GM20431 (cell line): Measurements from ENCODE around the gene ZNF595.
"Not testable (repeated sequence)": the region's sequence is repeated elsewhere in the genome, so short reads cannot be mapped to it uniquely, and the experiment has no call there.

Experiments used
- in situ Hi-C: fragments of 300-500 bp; cut with MseI, MboI; formaldehyde crosslinking; loops from one replicate; pipeline ENCODE4 v1.15.0; 2020; ENCODE audit warnings: low sequenced_read_pairs; ENCODE audit not compliant: unreplicated experiment

The ZNF595 gene

GRCh38 chr4:71830-72229, 18.7 kb downstream of the ZNF595 start:
- in situ Hi-C loops: no loop called here

GRCh38 chr4:85951-86350, 32.8 kb downstream of the ZNF595 start:
- in situ Hi-C loops: no loop called here

DNA sequence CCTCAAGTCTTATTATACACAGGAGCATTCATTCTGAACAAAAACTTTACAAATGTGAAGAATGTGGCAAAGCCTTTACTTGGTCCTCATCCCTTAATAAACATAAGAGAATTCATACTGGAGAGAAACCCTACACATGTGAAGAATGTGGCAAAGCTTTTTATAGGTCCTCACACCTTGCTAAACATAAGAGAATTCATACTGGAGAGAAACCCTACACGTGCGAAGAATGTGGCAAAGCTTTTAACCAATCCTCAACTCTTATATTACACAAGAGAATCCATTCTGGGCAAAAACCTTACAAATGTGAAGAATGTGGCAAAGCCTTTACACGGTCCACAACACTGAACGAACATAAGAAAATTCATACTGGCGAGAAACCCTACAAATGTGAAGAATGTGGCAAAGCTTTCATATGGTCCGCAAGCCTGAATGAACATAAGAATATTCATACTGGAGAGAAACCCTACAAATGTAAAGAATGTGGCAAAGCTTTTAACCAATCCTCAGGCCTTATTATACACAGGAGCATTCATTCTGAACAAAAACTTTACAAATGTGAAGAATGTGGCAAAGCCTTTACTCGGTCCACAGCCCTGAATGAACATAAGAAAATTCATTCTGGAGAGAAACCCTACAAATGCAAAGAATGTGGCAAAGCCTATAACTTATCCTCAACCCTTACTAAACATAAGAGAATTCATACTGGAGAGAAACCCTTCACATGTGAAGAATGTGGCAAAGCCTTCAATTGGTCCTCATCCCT, 33.6 kb downstream of the ZNF595 start:
- in situ Hi-C loops: not testable (repeated sequence)

- in situ Hi-C loops: no loop called here
These were observed 45.3 kb downstream of the ZNF595 start for GRCh38 chr4:98386-98785.

DNA sequence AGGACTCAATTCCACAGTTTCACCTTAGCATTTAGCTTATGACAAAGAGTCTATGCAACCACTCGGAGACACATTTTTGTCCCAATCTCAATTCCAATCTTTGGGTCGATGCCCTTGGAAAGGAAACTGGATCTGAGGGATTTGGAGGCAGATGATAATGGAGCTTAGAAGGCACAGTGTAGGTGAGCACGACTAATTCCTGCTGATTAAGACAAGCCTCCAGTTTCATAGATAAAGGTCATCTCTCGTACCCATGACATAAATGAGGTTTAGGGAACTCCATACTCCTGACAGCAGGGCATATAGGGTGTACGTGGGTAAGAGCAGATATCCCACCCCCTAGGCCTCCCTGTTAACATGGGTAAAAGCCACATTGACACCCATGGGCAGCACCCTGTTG, 46.7 kb downstream of the ZNF595 start:
- in situ Hi-C loops: no loop called here

GRCh38 chr4:107083-107443, 53.9 kb downstream of the ZNF595 start:
- in situ Hi-C loops: no loop called here

- in situ Hi-C loops: no loop called here
These were observed 54.6 kb downstream of the ZNF595 start for GRCh38 chr4:107444-108429.

GRCh38 chr4:112771-113170, 59.6 kb downstream of the ZNF595 start:
- in situ Hi-C loops: no loop called here

DNA sequence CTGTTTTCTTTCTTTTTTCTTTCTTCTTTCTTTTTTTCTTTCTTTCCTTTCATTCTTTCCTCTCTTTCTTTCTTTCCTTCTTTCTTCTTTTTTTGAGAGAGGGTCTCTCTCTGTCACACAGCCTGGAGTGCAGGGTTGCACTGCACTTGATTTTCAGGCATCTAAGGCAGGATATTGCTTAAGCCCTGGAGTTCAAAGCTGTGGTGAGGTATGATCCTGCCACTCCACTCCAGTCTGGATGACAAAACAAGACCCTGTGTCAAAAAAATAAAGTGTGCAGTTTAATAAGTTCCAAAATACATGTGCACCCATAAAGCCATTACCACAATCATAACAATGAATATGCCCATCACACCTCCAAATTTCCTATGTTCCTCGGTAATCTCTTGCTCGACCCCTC, 60.6 kb downstream of the ZNF595 start:
- in situ Hi-C loops: no loop called here

GRCh38 chr4:114149-114548, 61.0 kb downstream of the ZNF595 start:
- in situ Hi-C loops: no loop called here

DNA sequence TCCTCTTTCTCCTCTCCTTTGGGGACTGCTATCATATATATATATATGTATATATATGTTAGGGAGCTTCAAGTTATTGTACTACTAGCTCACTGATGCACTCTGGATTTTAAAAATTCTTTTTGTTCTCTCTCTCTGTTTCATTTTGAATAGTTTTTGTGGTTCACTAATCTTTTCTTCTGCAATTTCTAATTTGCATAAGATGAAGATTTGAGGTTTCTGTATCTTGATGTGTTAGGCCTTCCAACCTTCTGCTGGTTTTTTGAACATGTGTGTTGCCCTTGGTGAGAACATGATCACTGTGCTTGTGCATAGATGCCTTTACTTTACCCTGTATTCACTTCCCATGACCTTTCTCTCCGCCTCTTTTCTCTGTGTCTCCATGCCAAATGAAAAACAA, 63.4 kb downstream of the ZNF595 start:
- in situ Hi-C loops: no loop called here

- in situ Hi-C loops: no loop called here
These were observed 67.5 kb downstream of the ZNF595 start for GRCh38 chr4:120616-121015.

DNA sequence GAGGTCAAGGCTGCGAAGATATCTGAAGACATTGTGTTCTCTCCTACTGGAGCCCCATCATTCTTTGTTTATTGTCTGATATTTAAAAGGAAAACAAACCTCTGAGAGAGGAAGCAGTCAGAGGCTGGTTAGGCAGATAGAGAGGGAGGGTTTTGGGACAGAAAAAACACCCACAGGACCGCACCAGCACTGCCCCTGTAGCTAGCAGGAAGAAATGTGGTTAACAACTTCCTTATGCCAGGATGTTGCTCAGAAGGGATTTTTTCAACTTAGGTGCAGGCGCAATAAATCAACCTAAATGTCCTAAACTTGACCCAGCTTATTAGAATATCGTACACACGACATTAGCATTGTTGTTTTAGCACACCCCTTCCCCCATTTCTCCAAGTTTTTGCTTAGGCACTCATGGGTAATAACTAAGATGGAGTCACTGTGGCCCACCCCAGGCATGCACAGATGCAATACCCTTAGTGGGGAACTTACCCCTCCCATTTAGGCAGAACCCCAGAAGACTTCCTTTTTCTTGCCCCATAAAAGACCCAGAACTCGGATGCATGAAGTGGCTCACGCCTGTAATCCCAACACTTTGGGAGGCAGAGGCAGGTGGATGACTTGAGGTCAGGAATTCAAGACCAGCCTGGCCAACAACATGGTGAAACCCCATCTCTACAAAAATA, 68.4 kb downstream of the ZNF595 start:
- in situ Hi-C loops: no loop called here

DNA sequence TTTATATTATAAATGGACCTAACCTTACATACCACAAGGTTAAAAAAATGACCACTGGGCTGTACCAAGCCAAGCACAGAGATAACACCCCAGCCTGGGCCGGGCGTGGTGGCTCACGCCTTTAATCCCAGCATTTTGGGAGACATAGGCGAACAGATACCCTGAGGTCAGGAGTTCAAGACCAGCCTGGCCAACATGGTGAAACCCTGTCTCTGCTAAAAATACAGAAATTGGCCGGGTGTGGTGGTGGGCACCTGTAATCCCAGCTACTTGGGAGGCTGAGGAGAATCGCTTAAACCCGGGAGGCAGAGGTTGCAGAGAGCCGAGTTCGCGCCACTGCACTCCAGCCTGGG, 70.8 kb downstream of the ZNF595 start:
- in situ Hi-C loops: not testable (repeated sequence)

- in situ Hi-C loops: no loop called here
These were observed 71.4 kb downstream of the ZNF595 start, which contains the start of gene ZNF718 for GRCh38 chr4:124275-125081. ZNF718 (plus strand) TSS chr4:124501; CDS start chr4:124671, 170 bp downstream.

DNA sequence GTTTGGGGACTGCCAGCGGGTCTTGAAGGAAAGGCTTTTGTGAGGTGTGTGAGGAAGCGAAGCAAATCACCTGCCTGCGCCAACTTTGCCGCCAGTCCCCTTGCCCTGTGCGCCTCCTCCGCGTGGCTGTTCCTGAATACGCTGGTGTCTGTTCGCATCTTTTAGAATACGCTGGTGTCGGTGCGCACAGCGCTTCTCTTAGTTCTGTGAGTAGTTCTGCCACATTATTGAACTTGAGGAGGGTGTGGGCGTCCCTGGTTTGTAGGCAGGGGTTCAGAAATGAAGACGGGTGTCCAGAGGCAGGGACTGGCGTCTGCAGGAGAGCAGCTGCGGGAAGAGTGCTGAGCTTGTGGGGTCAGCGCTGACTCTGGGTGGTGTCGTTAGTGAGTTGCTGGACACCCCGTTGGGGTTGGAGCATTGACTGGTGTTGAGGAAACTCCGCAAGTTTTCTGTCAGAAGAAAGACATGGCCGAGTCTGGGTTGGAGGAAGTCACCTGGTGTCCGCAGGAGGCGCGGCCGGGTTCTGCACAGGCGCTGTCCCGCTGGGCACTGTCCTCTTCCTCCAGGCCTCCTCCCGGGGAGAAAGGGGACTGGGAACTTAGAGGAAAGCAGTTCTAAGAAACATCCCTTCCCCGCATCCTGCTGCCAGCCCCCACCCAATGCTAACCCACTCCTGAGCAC, 72.1 kb downstream of the ZNF595 start:
- in situ Hi-C loops: no loop called here

GRCh38 chr4:125833-126232, 72.7 kb downstream of the ZNF595 start:
- in situ Hi-C loops: no loop called here

- in situ Hi-C loops: no loop called here
These were observed 79.4 kb downstream of the ZNF595 start for GRCh38 chr4:132483-132882.
